Endothelial cell of umbilical vein (primary cell): ENCODE measurements around the gene CD55. TPM values are rescaled to one million over a fixed set of nuclear protein-coding genes. Genes with fewer than 3 reads are reported as not detected.
A peak's percentile ranks its signal among the peaks of the same experiment; 100 is the strongest.

Source experiments
- BruUV-seq: library from RNA; stranded (reverse); fragments of 400-500 nt; replicated peaks from 2 replicates; lab custom pipeline; 2021; lab: Mats Ljungman, UMichigan
- CTCF ChIA-PET: fragments of 300-600, 350-600 bp; sonication (Branson Sonifier 250); formaldehyde crosslinking; loops from one replicate; lab custom pipeline; 2021; ENCODE audit warnings: antibody characterized with exemption, inconsistent platforms; lab: Charles Lee
- POLR2A ChIA-PET: fragments of 300-600, 350-600 bp; sonication (Branson Sonifier 250); formaldehyde crosslinking; loops from one replicate; lab custom pipeline; 2021; ENCODE audit warnings: antibody characterized with exemption, inconsistent platforms; lab: Charles Lee
- DNase-seq: peaks from one replicate; pipeline ENCODE4 v3.0.0-alpha.2; 2011; ENCODE audit warnings: low read depth, low spot score
- FAIRE-seq: peaks from 2 replicates; lab custom pipeline; 2011; peaks lifted over from hg19 to GRCh38; lab: Jason Lieb, UNC
- H2AFZ ChIP-seq: 2 replicates; pipeline ENCODE4 v1.6.0; 2012; ENCODE audit warnings: low read depth, low read length, control low read depth, inconsistent platforms
- H3K27ac ChIP-seq: 2 replicates; pipeline ENCODE4 v1.5.1; 2011; ENCODE audit warnings: low read depth, mild to moderate bottlenecking, control low read depth, low read length, moderate library complexity; ENCODE audit not compliant: insufficient read depth
- H3K27me3 ChIP-seq, 2 experiments: 2 replicates each; pipeline versions ENCODE4 v1.6.0 to v1.6.1; 2011; ENCODE audit warnings: low read length in 2 of 2, mixed read lengths in 1 of 2; ENCODE audit not compliant: control insufficient read depth in 2 of 2, insufficient read depth in 2 of 2
- H3K36me3 ChIP-seq, 2 experiments: 2 replicates in 1 of 2; 3 replicates in 1 of 2; pipeline ENCODE4 v1.5.1; 2011; ENCODE audit warnings: low read length in 2 of 2, mild to moderate bottlenecking in 1 of 2, moderate library complexity in 1 of 2; ENCODE audit not compliant: control insufficient read depth in 2 of 2, insufficient read depth in 2 of 2; ENCODE audit errors: extremely low read depth in 1 of 2
- H3K4me1 ChIP-seq: 3 replicates; pipeline ENCODE4 v1.5.1; 2011; ENCODE audit warnings: mild to moderate bottlenecking, low read length; ENCODE audit not compliant: control insufficient read depth, insufficient read depth; ENCODE audit errors: extremely low read depth
- H3K4me2 ChIP-seq: 2 replicates; pipeline ENCODE4 v1.6.1; 2011; ENCODE audit warnings: low read length, control low read depth, mixed read lengths; ENCODE audit not compliant: insufficient read depth
- H3K4me3 ChIP-seq, 3 experiments: fragments of 200-600 bp in 1 of 3; sonication (generic), shearing (Covaris generic) in 1 of 3; replicated peaks in 1 of 3; 2 replicates each; pipeline ENCODE4 v1.5.1; 2011 to 2016; ENCODE audit warnings: control low read depth in 3 of 3, low read length in 3 of 3, mild to moderate bottlenecking in 2 of 3, inconsistent platforms in 1 of 3, low read depth in 1 of 3, moderate library complexity in 1 of 3; ENCODE audit not compliant: insufficient read depth in 1 of 3
- H3K79me2 ChIP-seq: 2 replicates; pipeline ENCODE4 v1.6.0; 2012; ENCODE audit warnings: low read length, inconsistent platforms; ENCODE audit not compliant: control insufficient read depth, insufficient read depth
- H3K9ac ChIP-seq: replicated peaks from 2 replicates; pipeline ENCODE3; 2011; ENCODE audit warnings: low read length, control low read depth; ENCODE audit not compliant: insufficient read depth; ENCODE audit errors: extremely low read depth
- H3K9me1 ChIP-seq: replicated peaks from 3 replicates; pipeline ENCODE4 v1.6.0; 2011; ENCODE audit warnings: mild to moderate bottlenecking, low read length; ENCODE audit not compliant: control insufficient read depth, insufficient read depth; ENCODE audit errors: extremely low read depth
- H3K9me3 ChIP-seq: replicated peaks from 2 replicates; pipeline ENCODE4 v1.5.1; 2012; ENCODE audit warnings: low read length, inconsistent platforms; ENCODE audit not compliant: control insufficient read depth, insufficient read depth
- H4K20me1 ChIP-seq: replicated peaks from 2 replicates; pipeline ENCODE3; 2011; ENCODE audit warnings: mild to moderate bottlenecking, low read length; ENCODE audit not compliant: control insufficient read depth, insufficient read depth; ENCODE audit errors: extremely low read depth
- EZH2 ChIP-seq: IDR thresholded peaks from 2 replicates; pipeline ENCODE4 v1.6.1; 2012; ENCODE audit warnings: borderline replicate concordance, low read depth, mild to moderate bottlenecking, moderate library complexity, low read length, inconsistent platforms; ENCODE audit not compliant: severe bottlenecking
- FOS ChIP-seq: IDR thresholded peaks from 2 replicates; pipeline ENCODE4 v1.6.1; 2011; ENCODE audit warnings: mild to moderate bottlenecking, low read length, moderate library complexity, borderline replicate concordance; ENCODE audit not compliant: insufficient read depth
- GATA2 ChIP-seq: IDR thresholded peaks from 2 replicates; pipeline ENCODE4 v1.7.0; 2011; ENCODE audit warnings: low read depth, mild to moderate bottlenecking, moderate library complexity, mixed read lengths, low read length; ENCODE audit not compliant: insufficient read length, insufficient read depth
- JUN ChIP-seq: IDR thresholded peaks from 2 replicates; pipeline ENCODE4 v1.6.1; 2011; ENCODE audit warnings: borderline replicate concordance, low read depth; ENCODE audit not compliant: insufficient read length, insufficient read depth
- POLR2A ChIP-seq: IDR thresholded peaks from 2 replicates; pipeline ENCODE4 v1.6.1; 2012; ENCODE audit warnings: low read depth, mild to moderate bottlenecking, control low read depth, low read length
- POLR2AphosphoS5 ChIP-seq: IDR thresholded peaks from 2 replicates; pipeline ENCODE4 v1.6.1; 2012; ENCODE audit warnings: low read depth, mild to moderate bottlenecking, control low read depth, low read length, moderate library complexity; ENCODE audit not compliant: insufficient read depth
- dilution Hi-C: fragments of 300-500 bp; cut with MboI; formaldehyde crosslinking; loops from one replicate; pipeline ENCODE4 v1.15.0; 2019; ENCODE audit warnings: low sequenced_read_pairs; ENCODE audit not compliant: extremely low pct_ligation_motif_present
- intact Hi-C: fragments of 100-400 bp; cut with micrococcal nuclease; formaldehyde crosslinking; loops from one replicate; pipeline ENCODE4 v1.10.0; 2022
- polyA plus RNA-seq, 4 experiments: library from polyadenylated mRNA; depleted of rRNA in 3 of 4; stranded (reverse) in 3 of 4; unstranded in 1 of 4; fragments of >200 nt; gene quantifications; 2 replicates each; pipeline versions ENCODE4 v1.2.1 to v1.2.3, GENCODE V29; 2011 to 2012; ENCODE audit warnings: missing spikeins in 1 of 4
- total RNA-seq: library from RNA; stranded (reverse); gene quantifications from 2 replicates; pipeline ENCODE4 v1.2.3, GENCODE V29; 2021
- TF ChIP-seq, protein P1 (sequence below): IDR thresholded peaks from 2 replicates; pipeline ENCODE4 v1.6.1; 2011; ENCODE audit not compliant: insufficient read depth, insufficient read length

CD55 gene
- total and polyA plus RNA-seq, 2 donors (not counting 3 experiments of a cell fraction or from before 2014, with no cell fraction given): 111 to 179 TPM

DNA sequence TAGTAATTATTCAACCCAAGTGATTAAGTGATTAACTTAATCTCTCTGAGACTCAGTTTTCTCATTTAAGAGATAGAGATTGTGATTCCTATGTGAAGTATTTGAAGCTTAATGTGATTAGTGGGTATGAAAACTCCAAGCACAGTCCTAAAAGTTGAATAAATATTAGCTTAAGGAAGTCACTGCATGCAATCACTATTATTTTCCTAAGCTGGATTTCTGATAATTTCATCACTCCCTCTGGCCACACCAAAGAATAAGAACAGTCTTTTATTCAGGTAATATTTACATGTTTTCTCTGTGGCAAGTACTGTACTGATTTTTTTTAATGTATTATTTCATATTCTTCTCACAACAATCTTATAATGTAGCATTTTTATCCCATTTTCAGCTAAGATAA lies 31.1 kb downstream of the CD55 start:
- no peaks in the 10 kb centered on the region for H3K9me3 ChIP-seq
- no TSS peak for BruUV-seq
- H3K9me1 ChIP-seq: no peaks in the 10 kb centered on the region
- intact Hi-C loops (no loop called here), dilution Hi-C loops (no loop called here)
- H3K4me1 ChIP-seq: peaks cover 8% of the 10 kb centered on the region
- peaks cover under 1 to 2% of the 10 kb centered on the region in 2 experiments for H3K36me3 ChIP-seq
- no peak overlapping the region for H3K27ac ChIP-seq
- H3K27me3 ChIP-seq: no peaks in the 10 kb centered on the region
- FAIRE-seq (no peak), DNase-seq (no peak)
- H2AFZ ChIP-seq: no peak overlapping the region
- no peak overlapping the region for H3K4me2 ChIP-seq
- POLR2A ChIA-PET: no interaction called here
- H3K9ac ChIP-seq: no peak overlapping the region
- no peak overlapping the region for H3K4me3 ChIP-seq
- H4K20me1 ChIP-seq: no peaks in the 10 kb centered on the region
- CTCF ChIA-PET: interaction anchor here (1.0 to 1.8 kb wide), 3 partner anchors 9 to 268 kb away, joined by 3 to 5 read pairs (median 3); no protein-coding TSS in a partner anchor
- peaks cover 17% of the 10 kb centered on the region for H3K79me2 ChIP-seq
- no peak for TF ChIP-seq EZH2
- TF ChIP-seq POLR2AphosphoS5: no peak
- TF ChIP-seq JUN: no peak
- TF ChIP-seq, protein P1, sequence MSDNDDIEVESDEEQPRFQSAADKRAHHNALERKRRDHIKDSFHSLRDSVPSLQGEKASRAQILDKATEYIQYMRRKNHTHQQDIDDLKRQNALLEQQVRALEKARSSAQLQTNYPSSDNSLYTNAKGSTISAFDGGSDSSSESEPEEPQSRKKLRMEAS: no peak
- no peak for TF ChIP-seq FOS

DNA sequence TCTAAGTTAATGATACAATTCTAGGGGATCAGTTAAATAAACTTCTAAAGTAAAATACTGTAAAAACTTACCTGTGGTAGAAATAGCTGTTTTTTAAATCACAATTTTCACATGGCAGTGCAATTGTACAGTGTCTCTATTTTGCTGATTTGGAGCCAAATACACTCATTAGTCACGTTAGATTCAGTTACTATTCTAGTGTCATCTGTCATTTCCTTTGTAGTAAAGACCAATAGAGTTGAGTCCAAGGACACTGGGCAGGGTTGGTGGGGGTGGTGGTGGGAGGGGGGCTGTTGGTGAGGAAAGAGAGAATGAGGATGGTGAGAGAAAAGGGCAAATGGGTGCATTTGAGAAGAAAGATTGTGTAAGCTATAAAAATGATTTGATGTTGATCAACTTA lies 33.6 kb downstream of the CD55 start:
- FAIRE-seq: no peak

More for the DNA sequence above, 33.6 kb downstream of the CD55 start:
- no TSS peak for BruUV-seq
- H3K36me3 ChIP-seq: peaks cover 2% of the 10 kb centered on the region in 2 experiments
- ChIA-PET CTCF (interaction anchor here (0.6 to 1.2 kb wide), 5 partner anchors 12 to 885 kb away, joined by 3 to 4 read pairs (median 3); partner anchors contain the start of genes CD55 and IKBKE), POLR2A (no interaction called here)
- H3K27me3 ChIP-seq: no peaks in the 10 kb centered on the region
- H2AFZ ChIP-seq: no peak overlapping the region
- dilution Hi-C loops: no loop called here
- H3K4me1 ChIP-seq: peaks cover 8% of the 10 kb centered on the region
- H3K9me1 ChIP-seq: no peaks in the 10 kb centered on the region
- no peak overlapping the region for H3K27ac ChIP-seq
- no peaks in the 10 kb centered on the region for H3K9me3 ChIP-seq
- peaks cover 7% of the 10 kb centered on the region for H3K79me2 ChIP-seq
- DNase-seq: no peak
- H3K4me3 ChIP-seq: no peak overlapping the region
- TF ChIP-seq POLR2A (no peak), JUN (no peak), GATA2 (no peak), FOS (no peak), POLR2AphosphoS5 (no peak), EZH2 (no peak)
- TF ChIP-seq, protein P1: no peak
- intact Hi-C loops: no loop called here
- H4K20me1 ChIP-seq: no peaks in the 10 kb centered on the region
- no peak overlapping the region for H3K9ac ChIP-seq
- peak overlapping the region; percentile 29 for H3K4me2 ChIP-seq
